ENCODE results near the gene TLE1.

- TF ChIP-seq RFX5 (IDR thresholded peaks at IDR 0.05; ENCODE audit: low read depth, low read length): no peak
- TF ChIP-seq POLR2A (IDR thresholded peaks at IDR 0.05; ENCODE audit: low read depth, low read length): no peak
- no peak for TF ChIP-seq MAZ (IDR thresholded peaks at IDR 0.05; ENCODE audit: borderline replicate concordance, low read depth, low read length)
- TF ChIP-seq CTCF (conservative IDR thresholded peaks at IDR 0.05; ENCODE audit: low read depth, low read length): no peak
Observed at GRCh38 chr9:81614335-81614734, 75.0 kb downstream of the TLE1 start.

Data from IMR-90 (cell line).